ENCODE results near the gene HMGA1.
A peak's percentile ranks its signal among the peaks of the same experiment; 100 is the strongest.

Gene HMGA1

GRCh38 chr6:34236443-34237315 lies at the start of gene HMGA1:
Gene HMGA1, plus strand, starts transcription at chr6:34236873. Its CDS starts 3,908 bp downstream, at chr6:34240781.
- FAIRE-seq (no peak), DNase-seq (ENCODE audit: insufficient read length, low spot score) (peak; percentile 96)
- TF ChIP-seq POLR2A (IDR thresholded peaks at IDR 0.05; ENCODE audit: low read depth, low read length), result peak; percentile 59

- TF ChIP-seq POLR2A (IDR thresholded peaks at IDR 0.05; ENCODE audit: low read depth, low read length), result no peak
- no peak for DNase-seq (ENCODE audit: insufficient read length, low spot score)
- FAIRE-seq, result no peak
Observed at GRCh38 chr6:34189806-34190503, 46.7 kb upstream of the HMGA1 start.

GRCh38 chr6:34190504-34191122 lies 46.1 kb upstream of the HMGA1 start:
- no peak for DNase-seq (ENCODE audit: insufficient read length, low spot score)

GRCh38 chr6:34194772-34195171 lies 41.9 kb upstream of the HMGA1 start:
- TF ChIP-seq POLR2A (IDR thresholded peaks at IDR 0.05; ENCODE audit: low read depth, low read length), result no peak
- no peak for DNase-seq (ENCODE audit: insufficient read length, low spot score)
- no peak for FAIRE-seq

More at GRCh38 chr6:34190504-34191122, 46.1 kb upstream of the HMGA1 start:
- no peak for TF ChIP-seq POLR2A (IDR thresholded peaks at IDR 0.05; ENCODE audit: low read depth, low read length)
- FAIRE-seq, result no peak

GRCh38 chr6:34195726-34196115 lies 41.0 kb upstream of the HMGA1 start:
- FAIRE-seq (no peak), DNase-seq (ENCODE audit: insufficient read length, low spot score) (no peak)
- no peak for TF ChIP-seq POLR2A (IDR thresholded peaks at IDR 0.05; ENCODE audit: low read depth, low read length)

GRCh38 chr6:34196116-34196832 lies 40.4 kb upstream of the HMGA1 start:
- no peak for FAIRE-seq
- DNase-seq (ENCODE audit: insufficient read length, low spot score), result peak; percentile 79
- TF ChIP-seq POLR2A (IDR thresholded peaks at IDR 0.05; ENCODE audit: low read depth, low read length), result no peak

- no peak for FAIRE-seq
- no peak for TF ChIP-seq POLR2A (IDR thresholded peaks at IDR 0.05; ENCODE audit: low read depth, low read length)
- DNase-seq (ENCODE audit: insufficient read length, low spot score), result no peak
Observed at GRCh38 chr6:34196833-34197195, 39.9 kb upstream of the HMGA1 start.

GRCh38 chr6:34200340-34200971 lies 36.2 kb upstream of the HMGA1 start:
- TF ChIP-seq POLR2A (IDR thresholded peaks at IDR 0.05; ENCODE audit: low read depth, low read length), result no peak
- FAIRE-seq (no peak), DNase-seq (ENCODE audit: insufficient read length, low spot score) (no peak)

GRCh38 chr6:34201455-34202107 lies 35.1 kb upstream of the HMGA1 start:
- no peak for DNase-seq (ENCODE audit: insufficient read length, low spot score)
- TF ChIP-seq POLR2A (IDR thresholded peaks at IDR 0.05; ENCODE audit: low read depth, low read length), result no peak
- FAIRE-seq, result no peak

- DNase-seq (ENCODE audit: insufficient read length, low spot score) (no peak), FAIRE-seq (no peak)
- TF ChIP-seq POLR2A (IDR thresholded peaks at IDR 0.05; ENCODE audit: low read depth, low read length), result no peak; the same call in 1 of the 2 replicates
Observed at GRCh38 chr6:34202329-34203201, 34.1 kb upstream of the HMGA1 start.

- no peak for TF ChIP-seq POLR2A (IDR thresholded peaks at IDR 0.05; ENCODE audit: low read depth, low read length)
- FAIRE-seq (no peak), DNase-seq (ENCODE audit: insufficient read length, low spot score) (no peak)
Observed at GRCh38 chr6:34204693-34205092, 32.0 kb upstream of the HMGA1 start.

- no peak for TF ChIP-seq POLR2A (IDR thresholded peaks at IDR 0.05; ENCODE audit: low read depth, low read length)
- FAIRE-seq, result no peak
- DNase-seq (ENCODE audit: insufficient read length, low spot score), result no peak
Observed at GRCh38 chr6:34205466-34205865, 31.2 kb upstream of the HMGA1 start.

Measured in H54 (cell line).